Stomach (tissue), 9 donors: ENCODE data around the gene C2CD2. TPM values are rescaled to one million over a fixed set of nuclear protein-coding genes. Genes with fewer than 3 reads are reported as not detected.

ENCODE experiments used
- DNase-seq, 2 donors: peaks; one replicate each; pipeline versions ENCODE4 v3.0.0 to v3.0.0-alpha.2; 2013 to 2019
- H3K27ac ChIP-seq, 5 donors: fragments of 200-600 bp in 4 of 5; sonication (generic) in 4 of 5; one replicate each; pipeline ENCODE4 v1.5.1; 2013 to 2019; ENCODE audit warnings: mild to moderate bottlenecking in 1 of 5, moderate library complexity in 1 of 5
- H3K27me3 ChIP-seq, 3 donors: fragments of 200-600 bp; sonication (generic); one replicate each; pipeline ENCODE4 v1.5.1; 2017 to 2019; ENCODE audit warnings: mixed run types in 1 of 3
- H3K36me3 ChIP-seq, 4 donors: fragments of 200-600 bp; sonication (generic); 1 replicate in 3 of 4; 2 replicates in 1 of 4; pipeline ENCODE4 v1.5.1; 2016 to 2019
- H3K4me1 ChIP-seq, 4 donors: fragments of 200-600 bp; sonication (generic); one replicate each; pipeline ENCODE4 v1.5.1; 2016 to 2019
- H3K4me3 ChIP-seq, 4 donors: fragments of 200-600 bp; sonication (generic) in 3 of 4; one replicate each; pipeline ENCODE4 v1.5.1; 2016 to 2019; ENCODE audit warnings: mild to moderate bottlenecking in 1 of 4
- H3K9me3 ChIP-seq, 4 donors: fragments of 200-600 bp; sonication (generic); one replicate each; pipeline ENCODE4 v1.5.1; 2016 to 2019
- CTCF ChIP-seq, 7 experiments: fragments of 450-650 bp in 4 of 7; fragments of 200-600 bp in 3 of 7; sonication (generic) in 3 of 7; IDR thresholded peaks; one replicate each; pipeline ENCODE4 v1.5.1; 2016 to 2019; ENCODE audit warnings: antibody characterized with exemption in 7 of 7, control low read depth in 2 of 7, mild to moderate bottlenecking in 1 of 7
- EP300 ChIP-seq: sonication (generic); formaldehyde crosslinking; IDR thresholded peaks from one replicate; pipeline ENCODE4 v1.6.1; 2017; ENCODE audit warnings: antibody characterized with exemption
- POLR2A ChIP-seq, 4 donors: fragments of 450-650 bp; IDR thresholded peaks; one replicate each; pipeline ENCODE4 v1.6.1; 2016; ENCODE audit warnings: antibody characterized with exemption in 4 of 4, control low read depth in 2 of 4, mild to moderate bottlenecking in 1 of 4, moderate library complexity in 1 of 4
- POLR2AphosphoS5 ChIP-seq, 3 donors: sonication (generic); formaldehyde crosslinking; IDR thresholded peaks; one replicate each; pipeline ENCODE4 v1.6.1; 2016; ENCODE audit warnings: antibody characterized with exemption in 3 of 3
- WGBS, 5 donors: extraction: QIAGEN DNeasy Blood & Tissue Kit in 3 of 5; methylation state at CpG; one replicate each; pipeline versions ENCODE4 v1.1.5 to v1.1.7; 2013 to 2018; 5-methylcytosine and 5-hydroxymethylcytosine counted together
- intact Hi-C: fragments of 100-400 bp; cut with DNase I; formaldehyde crosslinking; loops from one replicate; pipeline ENCODE4 v1.15.1; 2023; ENCODE audit warnings: low total_unique reads
- polyA plus RNA-seq, 3 donors: library from polyadenylated mRNA; stranded (reverse); fragments of 200-250 nt; gene quantifications; one replicate each; pipeline ENCODE4 v1.2.3, GENCODE V29; 2013
- total RNA-seq, 5 donors: library from RNA; depleted of rRNA; stranded (reverse); fragments of >200 nt; gene quantifications; one replicate each; pipeline versions ENCODE4 v1.1.0 to v1.2.3, GENCODE V29; 2014 to 2016
- donor health status: healthy with polysubstance abuse.
- donor health status: Bipolar disorder and iron deficiency.
- donor health status: healthy.

The C2CD2 gene
- total and polyA plus RNA-seq, 8 donors: 4.6 to 31.9 (median 16.0) TPM

GRCh38 chr21:41929248-41929647 is 24.6 kb downstream of the C2CD2 start:
- 79 to 91% (median 81%) methylated on average over 5 of the region's 5 CpGs for WGBS, 5 donors
- no peak for DNase-seq
- peak overlapping the region in 3 of 5 donors; percentile 61 to 83 (median 62) for H3K27ac ChIP-seq
- no peak for TF ChIP-seq POLR2A (IDR thresholded peaks at IDR 0.05)
- TF ChIP-seq CTCF (IDR thresholded peaks at IDR 0.05): no peak
- no peak for TF ChIP-seq EP300
- TF ChIP-seq POLR2AphosphoS5 (IDR thresholded peaks at IDR 0.05): no peak
- peaks cover 17 to 75% (median 57%) of the 10 kb centered on the region in 4 donors for H3K4me1 ChIP-seq
- peaks cover 0 to 2% (median 0%) of the 10 kb centered on the region in 3 donors for H3K27me3 ChIP-seq
- no peaks in the 10 kb centered on the region for H3K36me3 ChIP-seq
- intact Hi-C loops: loop anchor here (10.0 kb wide), 1 partner anchor 54 kb away; the partner anchor contains the start of gene PRDM15
- H3K9me3 ChIP-seq: no peaks in the 10 kb centered on the region
- no peak overlapping the region for H3K4me3 ChIP-seq

GRCh38 chr21:41928621-41929220 is 25.1 kb downstream of the C2CD2 start:
- no peak for TF ChIP-seq EP300
- no peak for TF ChIP-seq POLR2AphosphoS5 (IDR thresholded peaks at IDR 0.05)
- no peak for TF ChIP-seq POLR2A (IDR thresholded peaks at IDR 0.05)
- no peak for TF ChIP-seq CTCF (IDR thresholded peaks at IDR 0.05)
- Histone ChIP-seq H3K27me3 (peaks cover 0 to 7% (median 0%) of the 10 kb centered on the region in 3 donors), H3K4me1 (peaks cover 17 to 75% (median 60%) of the 10 kb centered on the region in 4 donors), H3K9me3 (no peaks in the 10 kb centered on the region), H3K4me3 (no peak overlapping the region), H3K27ac (peak overlapping the region in 3 of 5 donors; percentile 61 to 88 (median 83)), H3K36me3 (no peaks in the 10 kb centered on the region)
- intact Hi-C loops: loop anchor here (10.0 kb wide), 1 partner anchor 54 kb away; the partner anchor contains the start of gene PRDM15
- WGBS, 5 donors: 73 to 88% (median 79%) methylated on average over 10 of the region's 10 CpGs
- peak in 1 of 2 donors; percentile 50 for DNase-seq

- intact Hi-C loops: loop anchor here (10.0 kb wide), 1 partner anchor 53 kb away; the partner anchor contains the start of gene PRDM15
- WGBS, 5 donors: 82 to 93% (median 86%) methylated on average over 16 to 17 of the region's 17 CpGs
- peaks cover 0 to 10% (median 0%) of the 10 kb centered on the region in 3 donors for H3K27me3 ChIP-seq
- peak overlapping the region in 4 of 5 donors; percentile 69 to 88 (median 83) for H3K27ac ChIP-seq
- H3K4me3 ChIP-seq: no peak overlapping the region
- TF ChIP-seq POLR2AphosphoS5 (IDR thresholded peaks at IDR 0.05): no peak
- TF ChIP-seq CTCF (IDR thresholded peaks at IDR 0.05): no peak
- TF ChIP-seq EP300: no peak
- TF ChIP-seq POLR2A (IDR thresholded peaks at IDR 0.05): no peak
- no peaks in the 10 kb centered on the region for H3K36me3 ChIP-seq
- H3K4me1 ChIP-seq: peaks cover 17 to 69% (median 57%) of the 10 kb centered on the region in 4 donors
- no peak for DNase-seq
- no peaks in the 10 kb centered on the region for H3K9me3 ChIP-seq
Observed at GRCh38 chr21:41927727-41928409, 25.9 kb downstream of the C2CD2 start.

- Histone ChIP-seq H3K36me3 (no peaks in the 10 kb centered on the region), H3K27ac (peak overlapping the region; percentile 50 to 88 (median 83)), H3K9me3 (no peaks in the 10 kb centered on the region), H3K4me1 (peaks cover 17 to 64% (median 55%) of the 10 kb centered on the region in 4 donors), H3K27me3 (peaks cover 0 to 10% (median 0%) of the 10 kb centered on the region in 3 donors), H3K4me3 (peak overlapping the region in 3 of 4 donors; percentile 31 to 38 (median 34))
- intact Hi-C loops: loop anchor here (10.0 kb wide), 1 partner anchor 52 kb away; the partner anchor contains the start of gene PRDM15
- TF ChIP-seq EP300 (no peak), CTCF (IDR thresholded peaks at IDR 0.05) (no peak), POLR2AphosphoS5 (IDR thresholded peaks at IDR 0.05) (no peak), POLR2A (IDR thresholded peaks at IDR 0.05) (no peak)
- DNase-seq: no peak
- WGBS, 5 donors: 18 to 26% (median 25%) methylated on average over 3 of the region's 3 CpGs
Observed at GRCh38 chr21:41926807-41927171, 27.0 kb downstream of the C2CD2 start.
